Measurements from ENCODE around the gene SLC39A3. TPM values are rescaled to one million over a fixed set of nuclear protein-coding genes. Genes with fewer than 3 reads are reported as not detected.

SLC39A3 gene
- total and polyA plus RNA-seq, 10 of the 15 experiments (the other 5 are each of a cell fraction or from before 2014, with no cell fraction given): 0.63 to 67.1 (median 51.2) TPM

DNA sequence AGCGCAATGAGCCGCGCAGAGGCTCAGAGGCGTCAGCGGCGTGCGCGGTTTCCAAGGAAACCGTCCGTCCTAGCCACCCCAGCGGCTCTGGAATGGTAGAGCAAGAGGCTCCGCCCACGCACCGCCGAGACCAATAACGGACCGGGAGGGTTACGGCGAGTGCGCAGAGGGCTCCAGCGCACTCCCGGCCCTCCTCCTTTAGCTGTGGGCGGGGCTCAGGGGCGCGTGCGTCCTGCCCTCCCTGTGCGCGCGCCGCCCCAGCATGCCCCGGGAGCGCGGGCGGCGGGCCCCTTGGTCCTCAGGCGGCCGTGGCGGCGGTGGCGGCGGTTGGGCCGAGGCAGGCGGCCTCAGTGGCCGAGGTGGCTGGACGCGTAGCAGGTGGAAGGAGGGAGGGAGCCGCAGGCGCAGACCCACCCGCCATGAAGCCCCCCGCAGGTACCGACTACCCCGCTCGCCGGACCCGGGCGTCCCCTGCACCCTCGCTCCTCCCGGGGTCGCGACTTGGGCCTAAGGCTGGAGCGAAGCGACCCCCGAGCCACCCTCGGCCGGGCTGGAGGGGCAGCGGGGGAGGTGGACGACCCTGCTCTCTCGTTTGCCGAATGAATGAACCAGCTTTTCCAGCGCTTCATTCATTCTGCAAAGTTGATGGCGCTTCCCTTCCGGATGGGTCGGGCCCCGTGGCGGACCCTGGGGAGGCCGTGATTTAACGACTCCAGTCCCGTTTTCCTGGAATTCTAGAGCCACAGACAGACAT is 45.6 kb upstream of the SLC39A3 start, which contains the start of gene THOP1 (continued):
- TF ChIP-seq, protein P1, sequence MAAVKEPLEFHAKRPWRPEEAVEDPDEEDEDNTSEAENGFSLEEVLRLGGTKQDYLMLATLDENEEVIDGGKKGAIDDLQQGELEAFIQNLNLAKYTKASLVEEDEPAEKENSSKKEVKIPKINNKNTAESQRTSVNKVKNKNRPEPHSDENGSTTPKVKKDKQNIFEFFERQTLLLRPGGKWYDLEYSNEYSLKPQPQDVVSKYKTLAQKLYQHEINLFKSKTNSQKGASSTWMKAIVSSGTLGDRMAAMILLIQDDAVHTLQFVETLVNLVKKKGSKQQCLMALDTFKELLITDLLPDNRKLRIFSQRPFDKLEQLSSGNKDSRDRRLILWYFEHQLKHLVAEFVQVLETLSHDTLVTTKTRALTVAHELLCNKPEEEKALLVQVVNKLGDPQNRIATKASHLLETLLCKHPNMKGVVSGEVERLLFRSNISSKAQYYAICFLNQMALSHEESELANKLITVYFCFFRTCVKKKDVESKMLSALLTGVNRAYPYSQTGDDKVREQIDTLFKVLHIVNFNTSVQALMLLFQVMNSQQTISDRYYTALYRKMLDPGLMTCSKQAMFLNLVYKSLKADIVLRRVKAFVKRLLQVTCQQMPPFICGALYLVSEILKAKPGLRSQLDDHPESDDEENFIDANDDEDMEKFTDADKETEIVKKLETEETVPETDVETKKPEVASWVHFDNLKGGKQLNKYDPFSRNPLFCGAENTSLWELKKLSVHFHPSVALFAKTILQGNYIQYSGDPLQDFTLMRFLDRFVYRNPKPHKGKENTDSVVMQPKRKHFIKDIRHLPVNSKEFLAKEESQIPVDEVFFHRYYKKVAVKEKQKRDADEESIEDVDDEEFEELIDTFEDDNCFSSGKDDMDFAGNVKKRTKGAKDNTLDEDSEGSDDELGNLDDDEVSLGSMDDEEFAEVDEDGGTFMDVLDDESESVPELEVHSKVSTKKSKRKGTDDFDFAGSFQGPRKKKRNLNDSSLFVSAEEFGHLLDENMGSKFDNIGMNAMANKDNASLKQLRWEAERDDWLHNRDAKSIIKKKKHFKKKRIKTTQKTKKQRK (IDR thresholded peaks at IDR 0.05; ENCODE audit: low read depth, low read length): no peak
- TF ChIP-seq BMI1 (IDR thresholded peaks at IDR 0.05; ENCODE audit: borderline replicate concordance) (peak; percentile 80; the same call in 1 of the 2 replicates), NRF1 (conservative IDR thresholded peaks at IDR 0.05; ENCODE audit: low read depth, low read length) (peak; percentile 96), RB1 (IDR thresholded peaks at IDR 0.05; ENCODE audit: borderline replicate concordance) (peak; percentile 84), HDAC2 (IDR thresholded peaks at IDR 0.05) (no peak), BHLHE40 (IDR thresholded peaks at IDR 0.05; ENCODE audit: borderline replicate concordance in 1 of 2, low read depth in 2 of 2, low read length in 1 of 2) (peak in 1 of 2 experiments; percentile 79; a peak in 2 of 4 replicates), FOS (IDR thresholded peaks at IDR 0.05; ENCODE audit: borderline replicate concordance, extremely low read depth, insufficient read length) (no peak), NR2F1 (conservative IDR thresholded peaks at IDR 0.05) (peak; percentile 73), NR2C2 (IDR thresholded peaks at IDR 0.05; ENCODE audit: borderline replicate concordance, control insufficient read depth, insufficient read length, low read depth) (no peak), MYB (IDR thresholded peaks at IDR 0.05; ENCODE audit: borderline replicate concordance, low read depth, low read length) (no peak), IKZF2 (IDR thresholded peaks at IDR 0.05) (no peak), POU2F2 (IDR thresholded peaks at IDR 0.05; ENCODE audit: borderline replicate concordance, low read depth, low read length) (no peak), YY1 (IDR thresholded peaks at IDR 0.05; ENCODE audit: low read depth, low read length) (peak; percentile 71; the same call in 1 of the 2 replicates), BCL11A (IDR thresholded peaks at IDR 0.05; ENCODE audit: low read depth, low read length) (no peak), ZSCAN29 (IDR thresholded peaks at IDR 0.05) (no peak)
- TF ChIP-seq, protein P2, sequence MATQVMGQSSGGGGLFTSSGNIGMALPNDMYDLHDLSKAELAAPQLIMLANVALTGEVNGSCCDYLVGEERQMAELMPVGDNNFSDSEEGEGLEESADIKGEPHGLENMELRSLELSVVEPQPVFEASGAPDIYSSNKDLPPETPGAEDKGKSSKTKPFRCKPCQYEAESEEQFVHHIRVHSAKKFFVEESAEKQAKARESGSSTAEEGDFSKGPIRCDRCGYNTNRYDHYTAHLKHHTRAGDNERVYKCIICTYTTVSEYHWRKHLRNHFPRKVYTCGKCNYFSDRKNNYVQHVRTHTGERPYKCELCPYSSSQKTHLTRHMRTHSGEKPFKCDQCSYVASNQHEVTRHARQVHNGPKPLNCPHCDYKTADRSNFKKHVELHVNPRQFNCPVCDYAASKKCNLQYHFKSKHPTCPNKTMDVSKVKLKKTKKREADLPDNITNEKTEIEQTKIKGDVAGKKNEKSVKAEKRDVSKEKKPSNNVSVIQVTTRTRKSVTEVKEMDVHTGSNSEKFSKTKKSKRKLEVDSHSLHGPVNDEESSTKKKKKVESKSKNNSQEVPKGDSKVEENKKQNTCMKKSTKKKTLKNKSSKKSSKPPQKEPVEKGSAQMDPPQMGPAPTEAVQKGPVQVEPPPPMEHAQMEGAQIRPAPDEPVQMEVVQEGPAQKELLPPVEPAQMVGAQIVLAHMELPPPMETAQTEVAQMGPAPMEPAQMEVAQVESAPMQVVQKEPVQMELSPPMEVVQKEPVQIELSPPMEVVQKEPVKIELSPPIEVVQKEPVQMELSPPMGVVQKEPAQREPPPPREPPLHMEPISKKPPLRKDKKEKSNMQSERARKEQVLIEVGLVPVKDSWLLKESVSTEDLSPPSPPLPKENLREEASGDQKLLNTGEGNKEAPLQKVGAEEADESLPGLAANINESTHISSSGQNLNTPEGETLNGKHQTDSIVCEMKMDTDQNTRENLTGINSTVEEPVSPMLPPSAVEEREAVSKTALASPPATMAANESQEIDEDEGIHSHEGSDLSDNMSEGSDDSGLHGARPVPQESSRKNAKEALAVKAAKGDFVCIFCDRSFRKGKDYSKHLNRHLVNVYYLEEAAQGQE (IDR thresholded peaks at IDR 0.05; ENCODE audit: low read depth, low read length): no peak
- TF ChIP-seq, protein P3, sequence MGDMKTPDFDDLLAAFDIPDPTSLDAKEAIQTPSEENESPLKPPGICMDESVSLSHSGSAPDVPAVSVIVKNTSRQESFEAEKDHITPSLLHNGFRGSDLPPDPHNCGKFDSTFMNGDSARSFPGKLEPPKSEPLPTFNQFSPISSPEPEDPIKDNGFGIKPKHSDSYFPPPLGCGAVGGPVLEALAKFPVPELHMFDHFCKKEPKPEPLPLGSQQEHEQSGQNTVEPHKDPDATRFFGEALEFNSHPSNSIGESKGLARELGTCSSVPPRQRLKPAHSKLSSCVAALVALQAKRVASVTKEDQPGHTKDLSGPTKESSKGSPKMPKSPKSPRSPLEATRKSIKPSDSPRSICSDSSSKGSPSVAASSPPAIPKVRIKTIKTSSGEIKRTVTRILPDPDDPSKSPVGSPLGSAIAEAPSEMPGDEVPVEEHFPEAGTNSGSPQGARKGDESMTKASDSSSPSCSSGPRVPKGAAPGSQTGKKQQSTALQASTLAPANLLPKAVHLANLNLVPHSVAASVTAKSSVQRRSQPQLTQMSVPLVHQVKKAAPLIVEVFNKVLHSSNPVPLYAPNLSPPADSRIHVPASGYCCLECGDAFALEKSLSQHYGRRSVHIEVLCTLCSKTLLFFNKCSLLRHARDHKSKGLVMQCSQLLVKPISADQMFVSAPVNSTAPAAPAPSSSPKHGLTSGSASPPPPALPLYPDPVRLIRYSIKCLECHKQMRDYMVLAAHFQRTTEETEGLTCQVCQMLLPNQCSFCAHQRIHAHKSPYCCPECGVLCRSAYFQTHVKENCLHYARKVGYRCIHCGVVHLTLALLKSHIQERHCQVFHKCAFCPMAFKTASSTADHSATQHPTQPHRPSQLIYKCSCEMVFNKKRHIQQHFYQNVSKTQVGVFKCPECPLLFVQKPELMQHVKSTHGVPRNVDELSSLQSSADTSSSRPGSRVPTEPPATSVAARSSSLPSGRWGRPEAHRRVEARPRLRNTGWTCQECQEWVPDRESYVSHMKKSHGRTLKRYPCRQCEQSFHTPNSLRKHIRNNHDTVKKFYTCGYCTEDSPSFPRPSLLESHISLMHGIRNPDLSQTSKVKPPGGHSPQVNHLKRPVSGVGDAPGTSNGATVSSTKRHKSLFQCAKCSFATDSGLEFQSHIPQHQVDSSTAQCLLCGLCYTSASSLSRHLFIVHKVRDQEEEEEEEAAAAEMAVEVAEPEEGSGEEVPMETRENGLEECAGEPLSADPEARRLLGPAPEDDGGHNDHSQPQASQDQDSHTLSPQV (IDR thresholded peaks at IDR 0.05): no peak

All from GM12878 (cell line).